ENCODE data around the gene BPIFB3.

The BPIFB3 gene

DNA sequence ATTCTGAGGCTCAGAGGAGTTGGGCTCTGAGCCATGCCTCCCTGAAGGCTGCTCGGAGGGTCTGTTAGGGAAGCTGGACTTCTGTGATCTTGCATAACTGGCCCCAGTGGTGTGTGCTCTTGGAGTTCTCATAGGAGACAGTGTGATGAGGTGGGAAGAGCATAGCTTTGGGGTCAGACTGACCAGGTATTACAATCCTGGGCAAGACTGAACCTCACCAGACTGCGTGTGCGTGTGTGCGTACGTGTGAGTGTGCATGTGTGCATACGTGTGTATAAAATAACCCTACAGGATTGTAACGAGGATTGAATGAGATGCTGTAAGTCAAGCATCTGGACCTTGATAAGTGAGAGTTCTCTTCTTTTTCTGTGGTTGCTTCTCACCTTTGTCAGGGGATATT is 36.2 kb upstream of the BPIFB3 start:
- H3K9me3 ChIP-seq (ENCODE audit: severe bottlenecking): no peaks in the 10 kb centered on the region
- no peak for TF ChIP-seq CTCF (IDR thresholded peaks at IDR 0.05; ENCODE audit: poor library complexity, severe bottlenecking)
- H3K27me3 ChIP-seq (ENCODE audit: insufficient read depth, poor library complexity, severe bottlenecking): peaks cover 16% of the 10 kb centered on the region
- no peak overlapping the region for H3K27ac ChIP-seq (ENCODE audit: poor library complexity, severe bottlenecking)
- no peaks in the 10 kb centered on the region for H3K36me3 ChIP-seq (ENCODE audit: low read depth)
- no peaks in the 10 kb centered on the region for H3K4me1 ChIP-seq (ENCODE audit: insufficient read depth, poor library complexity, severe bottlenecking)
- ATAC-seq (ENCODE audit: low read depth): no peak
- H3K4me3 ChIP-seq (ENCODE audit: severe bottlenecking): no peak overlapping the region
- no peak for DNase-seq (ENCODE audit: low spot score)

- no peak overlapping the region for H3K4me3 ChIP-seq (ENCODE audit: severe bottlenecking)
- H3K9me3 ChIP-seq (ENCODE audit: severe bottlenecking): no peaks in the 10 kb centered on the region
- DNase-seq (ENCODE audit: low spot score) (no peak), ATAC-seq (ENCODE audit: low read depth) (no peak)
- H3K27me3 ChIP-seq (ENCODE audit: insufficient read depth, poor library complexity, severe bottlenecking): peaks cover 10% of the 10 kb centered on the region
- H3K36me3 ChIP-seq (ENCODE audit: low read depth): no peaks in the 10 kb centered on the region
- no peaks in the 10 kb centered on the region for H3K4me1 ChIP-seq (ENCODE audit: insufficient read depth, poor library complexity, severe bottlenecking)
- H3K27ac ChIP-seq (ENCODE audit: poor library complexity, severe bottlenecking): no peak overlapping the region
- TF ChIP-seq CTCF (IDR thresholded peaks at IDR 0.05; ENCODE audit: poor library complexity, severe bottlenecking): no peak
Measured at GRCh38 chr20:33018169-33018931, 35.4 kb upstream of the BPIFB3 start.

GRCh38 chr20:33019465-33020277 is 34.0 kb upstream of the BPIFB3 start:
- TF ChIP-seq CTCF (IDR thresholded peaks at IDR 0.05; ENCODE audit: poor library complexity, severe bottlenecking): no peak
- ATAC-seq (ENCODE audit: low read depth): no peak
- peaks cover 10% of the 10 kb centered on the region for H3K27me3 ChIP-seq (ENCODE audit: insufficient read depth, poor library complexity, severe bottlenecking)

GRCh38 chr20:33020278-33021161 is 33.2 kb upstream of the BPIFB3 start:
- peaks cover 10% of the 10 kb centered on the region for H3K27me3 ChIP-seq (ENCODE audit: insufficient read depth, poor library complexity, severe bottlenecking)
- no peak overlapping the region for H3K4me3 ChIP-seq (ENCODE audit: severe bottlenecking)
- no peaks in the 10 kb centered on the region for H3K4me1 ChIP-seq (ENCODE audit: insufficient read depth, poor library complexity, severe bottlenecking)
- H3K36me3 ChIP-seq (ENCODE audit: low read depth): no peaks in the 10 kb centered on the region
- no peak overlapping the region for H3K27ac ChIP-seq (ENCODE audit: poor library complexity, severe bottlenecking)
- ATAC-seq (ENCODE audit: low read depth): no peak
- TF ChIP-seq CTCF (IDR thresholded peaks at IDR 0.05; ENCODE audit: poor library complexity, severe bottlenecking): no peak
- no peak for DNase-seq (ENCODE audit: low spot score)
- no peaks in the 10 kb centered on the region for H3K9me3 ChIP-seq (ENCODE audit: severe bottlenecking)

More at GRCh38 chr20:33019465-33020277, 34.0 kb upstream of the BPIFB3 start:
- H3K4me3 ChIP-seq (ENCODE audit: severe bottlenecking): no peak overlapping the region
- no peaks in the 10 kb centered on the region for H3K36me3 ChIP-seq (ENCODE audit: low read depth)
- DNase-seq (ENCODE audit: low spot score): no peak
- no peak overlapping the region for H3K27ac ChIP-seq (ENCODE audit: poor library complexity, severe bottlenecking)
- H3K4me1 ChIP-seq (ENCODE audit: insufficient read depth, poor library complexity, severe bottlenecking): no peaks in the 10 kb centered on the region
- H3K9me3 ChIP-seq (ENCODE audit: severe bottlenecking): no peaks in the 10 kb centered on the region
